Left lung (tissue), 10 donors: ENCODE data around the gene MAML1. TPM values are rescaled to one million over a fixed set of nuclear protein-coding genes. Genes with fewer than 3 reads are reported as not detected.
A peak's percentile ranks its signal among the peaks of the same experiment; 100 is the strongest.

Source experiments
- ATAC-seq: fragments of 200-7000 bp; cut with Tn5 transposase; one replicate; pipeline ENCODE4 v1.9.1; 2020; ENCODE audit warnings: moderate library complexity
- DNase-seq, 4 donors: peaks; one replicate each; pipeline ENCODE4 v3.0.0-alpha.2; 2013 to 2020
- H3K27ac ChIP-seq, 2 donors: fragments of 200-600 bp; sonication (generic) in 1 of 2; one replicate each; pipeline versions ENCODE4 v1.5.0 to v1.8.0; 2020 to 2021
- H3K27me3 ChIP-seq, 2 donors: fragments of 200-600 bp; sonication (generic) in 1 of 2; one replicate each; pipeline versions ENCODE4 v1.5.0 to v1.8.0; 2020 to 2021
- H3K36me3 ChIP-seq, 2 donors: fragments of 200-600 bp; sonication (generic) in 1 of 2; one replicate each; pipeline versions ENCODE4 v1.5.0 to v1.8.0; 2020 to 2021
- H3K4me1 ChIP-seq, 2 donors: fragments of 200-600 bp; one replicate each; pipeline ENCODE4 v1.8.0; 2021
- H3K4me3 ChIP-seq, 2 donors: fragments of 200-600 bp; sonication (generic) in 1 of 2; one replicate each; pipeline versions ENCODE4 v1.5.0 to v1.8.0; 2020 to 2021; ENCODE audit warnings: mild to moderate bottlenecking in 1 of 2
- H3K9me3 ChIP-seq, 2 donors: fragments of 200-600 bp; sonication (generic) in 1 of 2; one replicate each; pipeline versions ENCODE4 v1.5.0 to v1.8.0; 2020 to 2021
- CTCF ChIP-seq, 2 donors: fragments of 200-600 bp; sonication (generic) in 1 of 2; IDR thresholded peaks; one replicate each; pipeline versions ENCODE4 v1.5.0 to v1.8.0; 2021; ENCODE audit warnings: antibody characterized with exemption in 2 of 2
- intact Hi-C, 2 donors: fragments of 100-400 bp; cut with DNase I; formaldehyde crosslinking; loops; one replicate each; pipeline versions ENCODE4 v1.11.2 to v1.14.2; 2022
- polyA plus RNA-seq, 6 donors: library from polyadenylated mRNA; unstranded; fragments of 120-200 nt; gene quantifications; one replicate each; pipeline ENCODE4 v1.2.1, GENCODE V29; 2013; ENCODE audit not compliant: insufficient read length in 6 of 6
- total RNA-seq, 2 donors: library from RNA; stranded (reverse); fragmentation: NEBNext Ultra II Directional; extraction: Animal tissue kit (Norgen Biotek cat#: 25700); gene quantifications; one replicate each; pipeline ENCODE4 v1.2.1, GENCODE V29; 2021
- donor health status: DM: no; HTN: yes; CAD: no.
- donor health status: DM: no; HTN: no; CAD: no.

MAML1 gene
- total and polyA plus RNA-seq, 8 donors, result 23.8 to 48.1 (median 43.9) TPM

- Histone ChIP-seq H3K4me1 (peaks cover 9 to 54% of the 10 kb centered on the region in 2 donors), H3K9me3 (no peaks in the 10 kb centered on the region), H3K4me3 (no peak overlapping the region), H3K27me3 (no peaks in the 10 kb centered on the region), H3K36me3 (peaks cover 0 to 35% of the 10 kb centered on the region in 2 donors), H3K27ac (peak overlapping the region in 1 of 2 donors; percentile 70)
- peak in 1 of 4 donors; percentile 50 for DNase-seq
- intact Hi-C loops, result no loop called here
- ATAC-seq, result no peak
- no peak for TF ChIP-seq CTCF (IDR thresholded peaks at IDR 0.05)
Measured at GRCh38 chr5:179802950-179803562, 70.4 kb downstream of the MAML1 start.

- Histone ChIP-seq H3K27me3 (no peaks in the 10 kb centered on the region), H3K4me1 (peaks cover 9 to 61% of the 10 kb centered on the region in 2 donors), H3K4me3 (peak overlapping the region in 1 of 2 donors; percentile 7), H3K36me3 (peaks cover 0 to 26% of the 10 kb centered on the region in 2 donors), H3K27ac (peak overlapping the region in 1 of 2 donors; percentile 70), H3K9me3 (no peaks in the 10 kb centered on the region)
- no peak for TF ChIP-seq CTCF (IDR thresholded peaks at IDR 0.05)
- ATAC-seq, result no peak
- intact Hi-C loops, result no loop called here
- peak in 1 of 4 donors; percentile 78 for DNase-seq
Measured at GRCh38 chr5:179803651-179804554, 71.3 kb downstream of the MAML1 start.

GRCh38 chr5:179804555-179804947 lies 71.9 kb downstream of the MAML1 start:
- Histone ChIP-seq H3K4me1 (peaks cover 9 to 61% of the 10 kb centered on the region in 2 donors), H3K36me3 (peaks cover 0 to 20% of the 10 kb centered on the region in 2 donors), H3K27ac (peak overlapping the region in 1 of 2 donors; percentile 93), H3K4me3 (peak overlapping the region in 1 of 2 donors; percentile 84), H3K27me3 (no peaks in the 10 kb centered on the region), H3K9me3 (no peaks in the 10 kb centered on the region)
- ATAC-seq, result no peak
- intact Hi-C loops, result no loop called here
- no peak for TF ChIP-seq CTCF (IDR thresholded peaks at IDR 0.05)
- DNase-seq, result no peak

- Histone ChIP-seq H3K27me3 (no peaks in the 10 kb centered on the region), H3K4me1 (peaks cover 9 to 61% of the 10 kb centered on the region in 2 donors), H3K9me3 (no peaks in the 10 kb centered on the region), H3K36me3 (peaks cover 0 to 14% of the 10 kb centered on the region in 2 donors), H3K27ac (peak overlapping the region; percentile 93 to 96), H3K4me3 (peak overlapping the region; percentile 84 to 94)
- ATAC-seq, result peak; percentile 5
- intact Hi-C loops, result no loop called here
- TF ChIP-seq CTCF (IDR thresholded peaks at IDR 0.05), result no peak
- DNase-seq, result no peak
Measured at GRCh38 chr5:179805070-179805528, 72.5 kb downstream of the MAML1 start.
